Activated T-cell treated with anti-CD3 and anti-CD28 coated beads, Interleukin-2, amount 50 U/mL, for 72 hours (primary cell): ENCODE results near the gene SNRNP200. TPM values are rescaled to one million over a fixed set of nuclear protein-coding genes. Genes with fewer than 3 reads are reported as not detected.

Experiments used
- ATAC-seq, 2 donors: fragments of 150-1000 bp; cut with Tn5 transposase; replicated peaks in 1 of 2; 2 replicates each; pipeline ENCODE4 v1.10.0; 2021; ENCODE audit warnings: moderate library complexity in 2 of 2, mild to moderate bottlenecking in 1 of 2
- DNase-seq, 2 donors: peaks; one replicate each; pipeline ENCODE4 v3.0.0; 2021 to 2022; ENCODE audit warnings: mixed read lengths in 1 of 2
- H3K27ac Mint-ChIP-seq: one replicate; pipeline ENCODE4 v1.8.0; 2022; ENCODE audit warnings: mild to moderate bottlenecking, moderate library complexity, mixed read lengths
- H3K27me3 Mint-ChIP-seq: one replicate; pipeline ENCODE4 v1.8.0; 2022; ENCODE audit warnings: low read depth, mixed read lengths
- H3K36me3 Mint-ChIP-seq, 2 donors: one replicate each; pipeline ENCODE4 v1.8.0; 2022; ENCODE audit warnings: mixed read lengths in 2 of 2, mild to moderate bottlenecking in 1 of 2; ENCODE audit not compliant: insufficient read depth in 2 of 2
- H3K4me1 Mint-ChIP-seq: one replicate; pipeline ENCODE4 v1.8.0; 2022; ENCODE audit warnings: low read depth, mixed read lengths
- H3K4me3 Mint-ChIP-seq, 2 donors: one replicate each; pipeline ENCODE4 v1.8.0; 2022; ENCODE audit warnings: mild to moderate bottlenecking in 2 of 2, mixed read lengths in 2 of 2, moderate library complexity in 2 of 2
- H3K9me3 Mint-ChIP-seq, 2 donors: one replicate each; pipeline ENCODE4 v1.8.0; 2022; ENCODE audit warnings: mixed read lengths in 2 of 2
- total RNA-seq, 2 donors: library from RNA; stranded (reverse); gene quantifications; one replicate each; pipeline ENCODE4 v1.2.3, GENCODE V29; 2022

The SNRNP200 gene
- total RNA-seq, 2 donors from 2014 or later, result 188 to 228 TPM

- H3K4me3 Mint-ChIP-seq, result no peak overlapping the region
- H3K9me3 Mint-ChIP-seq, result no peaks in the 10 kb centered on the region
- ATAC-seq, result no peak
- no peaks in the 10 kb centered on the region for H3K27me3 Mint-ChIP-seq
- no peak overlapping the region for H3K27ac Mint-ChIP-seq
- peaks cover 5% of the 10 kb centered on the region for H3K4me1 Mint-ChIP-seq
- H3K36me3 Mint-ChIP-seq, result peaks cover 0 to 3% of the 10 kb centered on the region in 2 donors
- no peak for DNase-seq
These were observed 71.4 kb downstream of the SNRNP200 start for GRCh38 chr2:96233880-96234316.

DNA sequence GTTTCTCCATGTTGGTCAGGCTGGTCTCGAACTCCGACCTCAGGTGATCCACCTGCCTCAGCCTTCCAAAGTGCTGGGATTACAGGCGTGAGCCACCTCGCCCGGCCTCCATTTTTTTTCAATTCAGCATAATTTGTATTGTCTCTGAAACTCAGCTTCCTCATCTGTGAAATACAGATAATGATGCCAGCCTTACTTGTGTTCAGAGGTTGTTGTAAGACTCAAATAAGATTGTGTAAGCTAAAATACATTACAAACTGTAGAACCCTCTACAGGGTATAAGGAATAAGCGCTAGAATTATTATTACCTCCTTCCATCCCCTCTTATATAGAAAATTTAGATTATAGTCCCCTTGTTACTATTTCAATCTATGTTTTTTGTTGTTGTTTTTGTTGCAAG, 71.9 kb downstream of the SNRNP200 start:
- no peaks in the 10 kb centered on the region for H3K9me3 Mint-ChIP-seq
- H3K4me1 Mint-ChIP-seq, result peaks cover 5% of the 10 kb centered on the region

GRCh38 chr2:96231316-96231715, 74.0 kb downstream of the SNRNP200 start:
- peaks cover 0 to 3% of the 10 kb centered on the region in 2 donors for H3K36me3 Mint-ChIP-seq
- no peaks in the 10 kb centered on the region for H3K27me3 Mint-ChIP-seq

More for the DNA sequence above, 71.9 kb downstream of the SNRNP200 start:
- Mint-ChIP-seq H3K27me3 (no peaks in the 10 kb centered on the region), H3K36me3 (peaks cover 0 to 3% of the 10 kb centered on the region in 2 donors), H3K4me3 (no peak overlapping the region), H3K27ac (no peak overlapping the region)
- ATAC-seq, result no peak
- DNase-seq, result no peak

DNA sequence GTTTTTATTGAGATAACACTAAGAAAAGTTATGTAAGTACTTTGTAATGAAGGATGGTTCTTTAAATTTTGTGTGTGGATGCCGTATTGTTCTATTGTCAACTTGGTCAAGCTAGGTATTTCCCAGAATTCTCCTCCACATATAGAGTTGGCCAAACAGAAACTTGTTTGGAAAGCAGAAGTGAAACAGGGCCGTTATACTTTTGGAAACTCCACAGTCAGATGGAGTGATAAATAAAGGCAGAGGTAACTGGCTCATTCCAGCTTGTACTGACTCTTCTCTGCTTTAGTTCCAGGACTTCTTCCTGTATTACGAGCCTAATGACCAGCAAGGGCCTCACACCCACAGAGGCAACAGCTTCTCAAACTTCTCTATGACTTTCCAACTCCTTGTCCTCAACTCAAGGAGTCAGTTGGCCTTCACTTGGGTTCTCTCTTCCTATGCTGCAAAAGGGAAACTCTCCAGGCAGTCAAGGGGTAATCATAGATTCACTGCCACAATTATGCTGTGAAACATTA, 80.3 kb downstream of the SNRNP200 start:
- Mint-ChIP-seq H3K27ac (no peak overlapping the region), H3K4me3 (no peak overlapping the region), H3K4me1 (peaks cover 10% of the 10 kb centered on the region), H3K9me3 (no peaks in the 10 kb centered on the region), H3K27me3 (no peaks in the 10 kb centered on the region), H3K36me3 (no peaks in the 10 kb centered on the region)
- DNase-seq (no peak), ATAC-seq (no peak)

More at GRCh38 chr2:96231316-96231715, 74.0 kb downstream of the SNRNP200 start:
- Mint-ChIP-seq H3K4me1 (peaks cover 5% of the 10 kb centered on the region), H3K27ac (no peak overlapping the region), H3K9me3 (no peaks in the 10 kb centered on the region), H3K4me3 (no peak overlapping the region)
- DNase-seq, result no peak
- ATAC-seq, result no peak

Other genes with a start within 250 kb of the SNRNP200 start
- 1 to 10 TPM; 1.7 to 2.1 TPM for gene ADRA2B, start 189.0 kb downstream of the SNRNP200 start, total RNA-seq
- 1 to 10 TPM; 8.1 to 9.1 TPM for gene ASTL, start 167.0 kb downstream of the SNRNP200 start, total RNA-seq
- 100 to 1,000 TPM; 340 to 388 TPM for gene DUSP2, start 160.1 kb downstream of the SNRNP200 start, total RNA-seq
- gene STARD7, start 96.7 kb downstream of the SNRNP200 start, total RNA-seq, result 100 to 1,000 TPM; 202 to 225 TPM
- gene TMEM127, start 39.5 kb downstream of the SNRNP200 start, total RNA-seq, result 10 to 100 TPM; 23.2 to 29.3 TPM
- 10 to 100 TPM; 70.8 to 72.6 TPM for gene CIAO1, start 39.3 kb downstream of the SNRNP200 start, total RNA-seq
- gene ITPRIPL1, start 19.8 kb upstream of the SNRNP200 start, total RNA-seq, result 10 to 100 TPM; 28.0 to 31.4 TPM
- 10 to 100 TPM; 82.2 to 86.2 TPM for gene NCAPH, start 30.2 kb upstream of the SNRNP200 start, total RNA-seq
- gene NEURL3, start 199.8 kb upstream of the SNRNP200 start, total RNA-seq, result 1 to 10 TPM; 4.4 to 5.3 TPM
- 100 to 1,000 TPM; 424 to 433 TPM for gene ARID5A, start 231.2 kb upstream of the SNRNP200 start, total RNA-seq